Stimulated activated naive CD8-positive, alpha-beta T cell treated with anti-CD3 and anti-CD28 coated beads, Interleukin-15, amount 100 ng/mL, for 72 hours (primary cell): ENCODE data around the gene TBCA.

Experiments used
- ATAC-seq: fragments of 150-1000 bp; cut with Tn5 transposase; 2 replicates; pipeline ENCODE4 v1.10.0; 2021; ENCODE audit warnings: mild to moderate bottlenecking, moderate library complexity
- DNase-seq, 2 donors: peaks; one replicate each; pipeline ENCODE4 v3.0.0; 2021 to 2022
- H3K27ac Mint-ChIP-seq, 2 donors: one replicate each; pipeline ENCODE4 v1.8.0; 2022; ENCODE audit warnings: mild to moderate bottlenecking in 2 of 2, mixed read lengths in 2 of 2, moderate library complexity in 2 of 2
- H3K27me3 Mint-ChIP-seq: one replicate; pipeline ENCODE4 v1.8.0; 2022; ENCODE audit warnings: mixed read lengths
- H3K4me1 Mint-ChIP-seq: one replicate; pipeline ENCODE4 v1.8.0; 2022; ENCODE audit warnings: mild to moderate bottlenecking, mixed read lengths
- H3K4me3 Mint-ChIP-seq, 2 donors: one replicate each; pipeline ENCODE4 v1.8.0; 2022; ENCODE audit warnings: mild to moderate bottlenecking in 2 of 2, mixed read lengths in 2 of 2, moderate library complexity in 1 of 2
- H3K9me3 Mint-ChIP-seq, 2 donors: one replicate each; pipeline ENCODE4 v1.8.0; 2022; ENCODE audit warnings: mixed read lengths in 2 of 2

The TBCA gene, protein sequence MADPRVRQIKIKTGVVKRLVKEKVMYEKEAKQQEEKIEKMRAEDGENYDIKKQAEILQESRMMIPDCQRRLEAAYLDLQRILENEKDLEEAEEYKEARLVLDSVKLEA

DNA sequence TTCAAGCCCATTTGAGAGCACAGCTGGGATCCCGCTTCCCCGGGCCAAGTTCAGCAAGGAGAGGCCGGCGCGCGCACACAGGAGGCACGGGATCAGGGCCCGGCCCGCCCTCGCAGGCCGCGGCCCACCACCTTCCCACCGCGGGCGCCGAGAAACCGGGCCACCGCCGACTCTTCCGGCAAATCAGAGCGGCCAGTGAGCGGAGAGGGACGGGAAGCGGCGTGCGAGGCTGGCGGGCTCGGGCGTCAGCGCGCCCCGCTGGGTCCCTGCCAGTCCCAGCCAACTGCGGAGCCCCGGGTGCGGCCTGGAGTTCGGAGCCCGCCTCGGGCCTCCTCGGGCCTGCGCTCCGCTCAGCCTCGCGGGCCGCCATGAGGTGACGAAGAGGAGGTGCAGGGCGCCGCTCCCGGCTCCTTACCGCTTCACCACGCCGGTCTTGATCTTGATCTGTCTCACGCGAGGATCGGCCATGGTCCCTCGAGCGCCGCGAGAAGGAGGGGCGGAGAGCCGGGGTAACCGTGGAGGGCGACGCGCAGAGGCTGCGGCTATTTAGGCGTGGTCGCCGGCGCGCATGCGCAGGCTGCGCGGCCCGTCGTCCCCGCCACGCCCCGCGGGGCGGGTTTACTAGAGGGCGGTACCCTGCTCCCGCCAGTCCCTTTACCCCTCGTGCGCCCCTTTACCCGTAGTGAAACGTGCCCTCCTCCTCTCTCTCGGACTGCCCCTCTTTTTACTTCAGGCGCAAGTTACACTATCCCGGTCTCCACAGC, at the start of gene TBCA:
TSS of gene TBCA (minus strand) at position 550 of the 764 bp plus-strand sequence. CDS start at position 468, 82 bp downstream.
- Mint-ChIP-seq H3K27me3 (no peaks in the 10 kb centered on the region), H3K27ac (peak within 1 kb of the TSS; percentile 94 to 99), H3K4me1 (peaks cover 57% of the 10 kb centered on the region), H3K9me3 (no peaks in the 10 kb centered on the region), H3K4me3 (peak within 1 kb of the TSS; percentile 88 to 97)
- peak; percentile 91 to 92 for DNase-seq
- peak; percentile 91 for ATAC-seq

GRCh38 chr5:77824981-77825380, 48.8 kb upstream of the TBCA start:
- ATAC-seq, result no peak

DNA sequence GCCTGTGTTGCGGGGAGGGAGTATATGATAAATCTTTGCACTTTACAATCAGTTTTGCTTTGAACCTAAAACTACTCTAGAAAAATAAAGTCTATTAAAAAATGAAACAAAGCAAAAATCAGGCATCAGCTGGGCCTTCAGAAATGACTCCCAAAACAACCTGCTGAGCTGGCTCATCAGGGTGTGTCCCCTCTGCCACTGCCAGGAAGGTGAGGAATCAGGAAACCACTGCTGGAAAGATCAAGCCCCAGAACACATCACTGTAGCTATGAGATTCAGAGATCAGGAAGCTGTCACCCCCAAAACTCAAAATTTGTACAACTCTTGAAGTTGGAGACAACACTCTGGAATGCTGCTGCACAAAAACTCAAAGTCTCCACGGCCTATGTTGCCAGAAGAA, 40.5 kb upstream of the TBCA start:
- Mint-ChIP-seq H3K27me3 (peaks cover 28% of the 10 kb centered on the region), H3K4me1 (no peaks in the 10 kb centered on the region), H3K9me3 (no peaks in the 10 kb centered on the region), H3K27ac (no peak overlapping the region), H3K4me3 (no peak overlapping the region)
- ATAC-seq (no peak), DNase-seq (no peak)

More at GRCh38 chr5:77824981-77825380, 48.8 kb upstream of the TBCA start:
- no peak for DNase-seq
- Mint-ChIP-seq H3K27ac (no peak overlapping the region), H3K4me3 (no peak overlapping the region), H3K9me3 (no peaks in the 10 kb centered on the region), H3K27me3 (peaks cover 36% of the 10 kb centered on the region), H3K4me1 (no peaks in the 10 kb centered on the region)

DNA sequence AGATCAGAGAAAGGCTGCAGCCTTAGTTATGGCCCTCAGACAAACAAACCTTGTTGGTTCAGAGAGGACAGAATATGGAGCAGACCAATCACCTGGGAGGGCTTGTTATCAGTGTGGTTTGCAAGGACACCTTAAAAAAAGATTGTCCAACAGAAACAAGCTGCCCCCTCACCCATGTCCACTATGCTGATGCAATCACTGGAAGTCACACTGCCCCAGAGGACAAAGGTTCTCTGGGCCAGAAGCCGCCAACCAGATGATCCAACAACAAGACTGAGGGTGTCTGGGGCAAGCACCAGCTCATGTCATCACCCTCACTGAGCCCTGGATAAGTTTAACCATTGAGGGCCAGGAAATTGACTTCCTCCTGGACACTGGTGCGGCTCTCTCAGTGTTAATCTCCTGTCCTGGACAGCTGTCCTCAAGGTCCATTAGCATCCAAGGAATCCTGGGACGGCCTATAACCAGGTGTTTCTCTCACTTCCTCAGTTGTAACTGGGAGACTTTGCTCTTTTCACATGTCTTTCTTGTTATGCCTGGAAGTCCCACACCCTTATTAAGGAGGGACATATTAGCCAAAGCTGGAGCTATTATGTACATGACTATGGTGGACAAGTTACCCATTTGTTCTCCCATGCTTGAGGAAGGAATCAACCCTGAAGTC, 36.9 kb upstream of the TBCA start:
- no peak for ATAC-seq
- no peak for DNase-seq

DNA sequence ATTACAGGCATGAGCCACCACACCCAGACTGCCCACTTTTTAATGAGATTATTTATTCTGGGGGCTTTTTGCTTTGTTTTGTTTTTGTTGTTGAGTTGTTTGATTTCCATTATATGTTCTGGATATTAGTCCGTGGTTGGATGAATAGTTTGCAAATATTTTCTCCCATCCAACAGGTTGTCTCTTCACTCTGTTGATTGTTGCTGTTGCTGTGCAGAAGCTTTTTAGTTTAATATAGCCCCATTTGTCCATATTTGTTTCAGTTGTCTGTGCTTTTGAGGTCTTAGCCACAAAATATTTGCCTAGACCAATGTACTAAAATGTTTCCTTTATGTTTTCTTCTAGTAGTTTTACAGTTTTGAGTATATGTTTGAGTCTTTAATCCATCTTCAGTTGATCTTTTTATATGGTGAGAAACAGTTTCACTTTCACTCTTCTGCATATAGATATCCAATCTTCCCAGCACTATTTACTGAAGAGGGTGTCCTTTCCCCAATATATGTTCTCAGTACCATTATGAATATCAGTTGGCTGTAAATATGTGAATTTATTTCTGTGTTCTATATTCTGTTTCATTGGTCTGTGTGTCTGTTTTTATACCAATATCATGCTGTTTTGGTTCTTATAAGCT, 30.2 kb upstream of the TBCA start:
- DNase-seq (no peak), ATAC-seq (no peak)
- Mint-ChIP-seq H3K27ac (no peak overlapping the region), H3K4me1 (peaks cover 10% of the 10 kb centered on the region), H3K27me3 (no peaks in the 10 kb centered on the region), H3K4me3 (peak overlapping the region; percentile 14 to 19), H3K9me3 (peaks cover 11 to 29% of the 10 kb centered on the region in 2 donors)

More for the DNA sequence above, 36.9 kb upstream of the TBCA start:
- Mint-ChIP-seq H3K9me3 (peaks cover 11 to 32% of the 10 kb centered on the region in 2 donors), H3K4me3 (no peak overlapping the region), H3K27ac (no peak overlapping the region), H3K27me3 (peaks cover 15% of the 10 kb centered on the region), H3K4me1 (no peaks in the 10 kb centered on the region)

DNA sequence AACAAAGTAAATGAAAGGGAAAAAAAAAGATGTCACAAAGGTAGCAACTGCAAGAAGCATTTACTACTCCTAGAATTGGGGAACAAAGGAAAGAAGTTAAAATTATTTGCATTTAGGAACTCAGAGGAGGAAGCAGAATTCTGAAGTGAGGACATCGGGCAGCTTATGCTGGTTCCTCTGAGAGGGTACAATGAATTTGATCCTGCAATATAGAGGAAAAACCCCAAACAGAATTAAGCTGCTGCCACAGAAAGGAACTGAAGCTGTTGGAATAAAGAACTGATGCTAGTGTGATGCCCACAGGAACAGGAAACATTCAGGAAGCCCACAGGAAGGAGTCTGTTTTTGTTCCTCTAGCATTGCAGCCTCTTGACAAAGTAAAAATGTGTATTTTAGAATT, 22.3 kb upstream of the TBCA start:
- H3K9me3 Mint-ChIP-seq, result peaks cover 12 to 23% of the 10 kb centered on the region in 2 donors
- no peak for ATAC-seq

DNA sequence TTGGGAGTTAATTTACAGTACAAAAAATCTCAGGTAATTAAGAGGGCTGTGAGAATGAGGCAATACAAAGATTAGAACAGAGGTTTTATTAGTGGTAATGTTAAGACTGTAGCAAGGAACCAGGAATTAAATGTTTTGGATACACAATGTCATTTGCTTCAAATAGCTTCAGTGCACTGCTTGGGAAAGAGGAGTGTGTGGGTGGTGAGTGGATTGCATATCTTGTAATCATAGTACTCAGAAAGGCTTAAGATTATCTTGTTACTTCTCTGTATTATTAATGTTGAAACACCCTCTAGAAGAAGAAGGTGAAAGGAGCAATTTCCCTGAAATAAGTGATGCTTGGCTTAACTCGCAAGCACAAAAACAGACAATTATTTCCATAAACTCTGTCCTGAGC, 21.0 kb upstream of the TBCA start:
- Mint-ChIP-seq H3K9me3 (peaks cover 12 to 23% of the 10 kb centered on the region in 2 donors), H3K4me3 (no peak overlapping the region), H3K4me1 (no peaks in the 10 kb centered on the region), H3K27me3 (peaks cover 33% of the 10 kb centered on the region), H3K27ac (no peak overlapping the region)
- DNase-seq (no peak), ATAC-seq (no peak)

More for the DNA sequence above, 22.3 kb upstream of the TBCA start:
- Mint-ChIP-seq H3K27me3 (peaks cover 33% of the 10 kb centered on the region), H3K4me3 (no peak overlapping the region), H3K4me1 (no peaks in the 10 kb centered on the region), H3K27ac (no peak overlapping the region)
- no peak for DNase-seq

DNA sequence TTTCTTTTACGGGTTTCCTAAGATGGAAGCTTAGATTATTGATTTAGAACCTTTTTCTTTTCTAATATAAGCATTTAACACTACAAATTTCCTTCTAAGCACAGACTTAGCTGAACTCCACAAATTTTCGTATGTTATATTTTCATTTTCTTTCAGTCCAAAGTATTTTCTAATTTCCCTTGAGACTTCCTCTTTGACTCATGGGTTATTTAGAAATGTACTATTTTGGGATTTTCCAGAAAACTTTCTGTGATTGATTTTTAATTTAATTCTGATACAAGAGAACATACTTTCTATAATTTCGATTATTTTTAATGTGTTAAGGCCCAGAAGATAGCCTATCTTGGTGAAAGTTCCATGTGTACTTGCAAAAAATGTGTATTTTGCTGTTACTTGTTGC, 19.7 kb upstream of the TBCA start:
- Mint-ChIP-seq H3K9me3 (peaks cover 12 to 23% of the 10 kb centered on the region in 2 donors), H3K4me1 (no peaks in the 10 kb centered on the region), H3K4me3 (no peak overlapping the region), H3K27me3 (peaks cover 41% of the 10 kb centered on the region), H3K27ac (no peak overlapping the region)
- DNase-seq (no peak), ATAC-seq (no peak)

GRCh38 chr5:77795268-77795667, 19.1 kb upstream of the TBCA start:
- Mint-ChIP-seq H3K9me3 (peaks cover 12 to 22% of the 10 kb centered on the region in 2 donors), H3K4me3 (no peak overlapping the region), H3K27me3 (peaks cover 41% of the 10 kb centered on the region), H3K4me1 (no peaks in the 10 kb centered on the region), H3K27ac (no peak overlapping the region)
- ATAC-seq, result no peak
- no peak for DNase-seq

DNA sequence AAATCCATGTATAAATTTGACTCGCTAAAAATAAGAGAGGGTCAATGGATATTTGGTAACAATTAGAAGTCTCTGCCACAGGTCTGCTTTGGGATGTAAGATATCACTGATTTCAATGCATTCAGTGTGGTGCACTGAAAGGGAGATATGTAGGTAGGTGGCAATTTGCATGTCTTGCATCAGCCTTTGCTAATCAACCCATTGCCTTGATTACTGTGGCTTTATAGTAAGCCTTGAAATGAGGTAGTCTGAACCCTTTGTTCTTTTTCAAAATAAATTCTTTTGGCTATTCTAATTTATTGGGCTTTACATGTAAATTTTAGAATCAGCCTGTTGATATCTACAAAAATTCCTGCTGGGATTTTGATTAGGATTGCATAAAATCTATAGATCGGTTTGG, 15.8 kb upstream of the TBCA start:
- H3K4me3 Mint-ChIP-seq, result no peak overlapping the region
- ATAC-seq, result no peak
- DNase-seq, result no peak
- H3K27ac Mint-ChIP-seq, result no peak overlapping the region
- H3K27me3 Mint-ChIP-seq, result peaks cover 13% of the 10 kb centered on the region
- peaks cover 8 to 9% of the 10 kb centered on the region in 2 donors for H3K9me3 Mint-ChIP-seq
- no peaks in the 10 kb centered on the region for H3K4me1 Mint-ChIP-seq

DNA sequence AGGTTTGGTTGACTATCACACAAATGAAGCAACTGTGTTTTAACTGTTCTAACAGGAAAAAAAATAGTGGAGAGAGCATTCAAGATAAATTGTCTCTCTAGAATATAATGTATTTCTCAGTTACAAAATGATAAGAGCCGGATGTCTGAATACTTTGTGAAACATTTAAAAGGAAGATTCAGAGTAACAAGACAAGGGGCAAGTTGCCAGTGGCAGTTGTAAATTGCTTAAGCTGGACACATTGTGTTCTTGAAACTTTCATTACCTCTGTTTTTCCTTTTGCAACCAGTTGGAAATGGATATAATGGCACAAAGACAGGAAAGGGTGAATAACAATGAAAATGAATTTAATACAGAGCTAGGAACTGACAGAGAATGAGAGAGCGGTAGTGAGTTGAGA, 15.2 kb upstream of the TBCA start:
- H3K4me3 Mint-ChIP-seq, result no peak overlapping the region
- no peak for ATAC-seq

DNA sequence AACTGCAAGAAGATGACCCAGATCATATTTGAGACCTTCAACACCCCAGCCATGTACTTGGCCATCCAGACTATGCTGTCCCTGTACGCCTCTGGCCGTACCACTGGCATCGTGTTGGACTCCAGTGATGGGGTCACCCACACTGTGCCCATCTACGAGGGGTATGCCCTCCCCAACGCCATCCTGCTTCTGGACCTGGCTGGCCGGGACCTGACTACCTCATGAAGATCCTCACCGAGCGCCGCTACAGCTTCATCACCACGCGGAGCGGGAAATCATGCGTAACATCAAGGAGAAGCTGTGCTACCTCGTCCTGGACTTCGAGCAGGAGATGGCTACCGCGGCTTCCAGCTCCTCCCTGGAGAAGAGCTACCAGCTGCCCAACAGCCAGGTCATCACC, 9.1 kb upstream of the TBCA start:
- ATAC-seq (no peak), DNase-seq (no peak)
- Mint-ChIP-seq H3K4me3 (no peak overlapping the region), H3K27ac (no peak overlapping the region), H3K27me3 (no peaks in the 10 kb centered on the region), H3K4me1 (no peaks in the 10 kb centered on the region), H3K9me3 (peaks cover 0 to 11% of the 10 kb centered on the region in 2 donors)

More for the DNA sequence above, 15.2 kb upstream of the TBCA start:
- no peak for DNase-seq
- no peak overlapping the region for H3K27ac Mint-ChIP-seq
- H3K4me1 Mint-ChIP-seq, result no peaks in the 10 kb centered on the region
- peaks cover 8% of the 10 kb centered on the region for H3K27me3 Mint-ChIP-seq
- peaks cover 8 to 9% of the 10 kb centered on the region in 2 donors for H3K9me3 Mint-ChIP-seq

DNA sequence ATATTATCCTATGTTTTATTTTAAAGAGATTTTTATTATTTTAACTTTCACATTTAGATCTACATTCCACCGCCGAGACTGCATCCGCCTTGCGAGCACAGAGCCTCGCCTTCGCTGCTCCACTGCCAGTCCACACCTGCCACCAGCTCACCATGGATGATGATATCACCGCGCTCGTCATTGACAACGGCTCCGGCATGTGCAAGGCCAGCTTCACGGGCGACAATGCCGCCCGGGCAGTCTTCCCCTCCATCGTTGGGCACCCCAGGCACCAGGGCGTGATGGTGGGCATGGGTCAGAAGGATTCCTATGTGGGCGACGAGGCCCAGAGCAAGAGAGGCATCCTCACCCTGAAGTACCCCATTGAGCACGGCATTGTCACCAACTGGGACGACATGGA, 8.6 kb upstream of the TBCA start:
- ATAC-seq, result no peak
- H3K9me3 Mint-ChIP-seq, result peaks cover 0 to 11% of the 10 kb centered on the region in 2 donors
- no peak for DNase-seq
- no peak overlapping the region for H3K4me3 Mint-ChIP-seq
- no peaks in the 10 kb centered on the region for H3K27me3 Mint-ChIP-seq
- H3K27ac Mint-ChIP-seq, result no peak overlapping the region
- H3K4me1 Mint-ChIP-seq, result no peaks in the 10 kb centered on the region

GRCh38 chr5:77781076-77781475, 4.9 kb upstream of the TBCA start:
- Mint-ChIP-seq H3K27ac (no peak overlapping the region), H3K9me3 (peaks cover 0 to 11% of the 10 kb centered on the region in 2 donors), H3K27me3 (no peaks in the 10 kb centered on the region), H3K4me3 (no peak overlapping the region), H3K4me1 (peaks cover 19% of the 10 kb centered on the region)
- ATAC-seq (no peak), DNase-seq (no peak)

DNA sequence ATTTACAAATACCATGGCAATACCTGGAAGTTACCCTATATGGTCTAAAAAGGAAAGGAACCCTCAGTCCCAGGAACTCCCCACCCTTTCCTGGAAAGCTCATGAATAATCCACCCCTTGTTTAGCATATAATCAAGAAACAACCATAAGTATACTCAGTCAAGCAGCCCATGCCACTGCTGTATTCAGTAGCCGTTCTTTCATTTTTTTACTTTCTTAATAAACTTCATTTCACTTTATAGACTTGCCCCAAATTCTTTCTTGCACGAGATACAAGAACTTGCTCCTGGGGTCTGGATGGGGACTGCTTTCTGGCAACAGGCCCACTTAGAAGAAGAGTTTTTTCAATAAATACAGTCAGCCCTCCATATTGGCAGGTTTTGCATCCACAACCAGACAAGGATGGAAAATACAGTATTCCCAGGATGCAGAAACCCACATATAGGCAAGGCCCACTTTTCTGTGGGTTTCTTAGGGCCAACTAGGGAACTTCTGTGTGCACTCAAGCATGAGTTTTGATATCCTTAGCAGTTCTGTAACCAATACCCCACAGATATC, 2.8 kb upstream of the TBCA start:
- Mint-ChIP-seq H3K27ac (peak overlapping the region in 1 of 2 donors; percentile 60), H3K4me1 (peaks cover 34% of the 10 kb centered on the region), H3K4me3 (no peak overlapping the region), H3K27me3 (no peaks in the 10 kb centered on the region), H3K9me3 (no peaks in the 10 kb centered on the region)
- ATAC-seq, result no peak
- no peak for DNase-seq
